SIG-M5 treated with dmso at 0.1 percent for 504 hours (cell line): Measurements from ENCODE around the gene APRT.
"Not testable (repeated sequence)": the region's sequence is repeated elsewhere in the genome, so short reads cannot be mapped to it uniquely, and the experiment has no call there.

ENCODE experiments used
- DNase-seq: peaks from one replicate; lab custom pipeline; 2025; ENCODE audit not compliant: unreplicated experiment; lab: John Stamatoyannopoulos, UW

The APRT gene

GRCh38 chr16:88823646-88824045, 11.9 kb upstream of the APRT start:
- not testable (repeated sequence) for DNase-seq

GRCh38 chr16:88822281-88823040, 10.7 kb upstream of the APRT start:
- DNase-seq, result no peak

- no peak for DNase-seq
Observed at GRCh38 chr16:88821168-88821850, 9.6 kb upstream of the APRT start.

DNA sequence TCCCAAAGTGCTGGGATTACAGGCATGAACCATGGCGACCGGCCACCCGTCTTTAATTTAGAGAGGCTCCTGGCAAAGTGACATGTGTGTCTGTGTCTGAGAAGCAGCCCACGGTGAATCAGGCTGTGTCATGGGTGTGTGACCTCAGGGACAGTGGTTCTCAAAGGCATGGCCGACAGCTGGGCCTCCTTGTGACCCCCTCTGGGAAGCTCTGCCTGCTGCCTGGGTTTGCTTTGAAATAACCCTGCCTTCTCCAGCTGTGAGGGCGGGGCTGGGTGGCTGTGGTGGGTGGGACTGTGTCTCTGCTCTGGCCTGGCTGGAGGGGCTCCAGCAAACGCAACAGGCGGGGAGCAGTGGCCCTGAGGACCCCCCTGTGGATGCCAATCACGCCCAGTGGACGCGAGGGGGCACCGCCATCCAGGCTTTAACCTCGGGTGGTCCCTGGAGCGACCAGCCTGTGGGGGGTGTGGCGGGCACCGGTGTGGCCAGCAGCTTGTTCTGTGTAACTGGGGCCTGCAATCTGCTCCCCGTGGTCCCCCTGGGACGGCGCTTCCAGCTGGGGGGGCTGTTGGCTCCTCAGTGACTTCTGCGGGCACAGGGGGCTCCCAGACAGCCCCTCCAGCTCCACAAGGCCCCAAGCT, 8.8 kb upstream of the APRT start:
- DNase-seq, result no peak

- no peak for DNase-seq
Observed at GRCh38 chr16:88819126-88819525, 7.4 kb upstream of the APRT start.

GRCh38 chr16:88818575-88818874, 6.8 kb upstream of the APRT start:
- DNase-seq, result no peak

DNA sequence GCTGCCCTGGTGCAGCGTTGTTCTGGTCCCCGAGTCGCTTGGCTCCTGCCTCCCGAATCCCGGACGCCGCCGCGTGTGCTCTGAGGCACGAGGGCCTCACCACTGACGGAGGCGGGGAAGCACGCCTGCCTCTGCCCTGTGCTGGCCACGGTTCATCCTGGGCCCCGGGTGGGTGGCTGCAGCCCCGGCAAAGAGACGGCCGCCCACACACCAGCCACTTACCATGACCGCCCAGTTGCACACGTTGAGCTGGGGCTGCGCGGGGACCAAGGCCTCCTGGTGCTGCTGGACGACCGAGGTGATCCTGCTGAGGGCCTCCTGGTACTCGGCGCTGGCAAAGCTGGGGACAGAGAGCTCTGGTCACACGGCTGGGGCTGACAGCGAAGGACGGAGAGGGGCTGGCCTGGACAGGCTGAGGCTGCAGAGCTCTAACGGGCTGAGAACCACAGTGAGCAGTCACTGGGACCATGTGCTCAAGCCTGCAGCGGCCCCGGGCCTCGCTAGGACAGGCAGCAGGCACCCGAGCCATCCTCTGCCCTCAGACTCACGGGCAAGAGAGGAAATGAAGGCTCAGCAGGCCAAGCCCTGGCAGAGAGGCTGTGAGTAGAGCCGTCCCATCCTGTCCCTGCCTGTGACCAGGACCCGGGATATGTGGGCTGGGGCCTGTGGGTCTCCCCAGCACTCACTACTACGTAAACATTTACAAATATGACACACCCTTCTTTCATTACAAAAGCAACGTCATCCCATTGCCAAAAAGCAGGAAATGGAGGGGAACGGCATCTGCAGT, 6.3 kb upstream of the APRT start:
- DNase-seq, result no peak

DNA sequence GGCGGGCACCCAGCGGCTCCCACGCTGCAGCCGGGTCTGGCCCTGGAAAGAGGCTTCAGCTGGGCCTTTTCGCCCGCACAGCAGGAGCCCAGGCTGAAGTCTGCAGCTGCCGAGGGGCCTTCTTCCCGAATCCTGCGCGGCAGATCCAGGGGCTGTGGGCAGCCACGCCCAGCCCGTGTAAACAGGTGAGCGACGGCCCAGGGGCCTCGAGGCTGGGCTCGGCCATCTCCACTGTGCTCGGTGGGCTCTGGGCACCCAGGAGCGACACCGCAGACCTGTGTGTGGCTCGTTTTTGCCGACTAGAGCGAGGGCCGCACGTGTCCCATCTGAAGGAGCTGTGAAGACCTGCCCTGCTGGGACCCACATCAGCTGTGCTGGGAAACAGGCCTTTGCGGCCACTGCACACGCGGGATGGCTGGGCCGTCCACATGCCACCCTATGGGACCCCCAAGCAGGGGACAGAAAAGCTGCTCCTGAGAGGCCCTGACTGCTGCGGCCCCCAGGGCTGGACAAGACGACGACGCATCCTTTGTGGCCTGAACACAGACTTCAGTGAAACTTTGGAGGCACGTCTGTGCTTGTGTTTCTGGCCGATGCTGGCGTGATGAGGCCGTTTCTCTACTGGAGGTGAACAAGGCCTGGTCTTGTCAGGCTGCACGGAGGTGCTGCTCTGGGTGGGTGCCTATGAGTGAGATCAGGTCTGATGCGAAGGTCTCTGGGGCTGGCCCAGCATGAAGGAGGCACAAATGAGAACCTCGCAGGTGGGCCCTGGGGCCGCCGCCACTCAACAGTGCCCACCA, 5.2 kb upstream of the APRT start:
- no peak for DNase-seq

GRCh38 chr16:88815901-88816589, 4.3 kb upstream of the APRT start:
- DNase-seq, result no peak

- DNase-seq, result no peak
Observed at GRCh38 chr16:88815227-88815626, 3.5 kb upstream of the APRT start.

DNA sequence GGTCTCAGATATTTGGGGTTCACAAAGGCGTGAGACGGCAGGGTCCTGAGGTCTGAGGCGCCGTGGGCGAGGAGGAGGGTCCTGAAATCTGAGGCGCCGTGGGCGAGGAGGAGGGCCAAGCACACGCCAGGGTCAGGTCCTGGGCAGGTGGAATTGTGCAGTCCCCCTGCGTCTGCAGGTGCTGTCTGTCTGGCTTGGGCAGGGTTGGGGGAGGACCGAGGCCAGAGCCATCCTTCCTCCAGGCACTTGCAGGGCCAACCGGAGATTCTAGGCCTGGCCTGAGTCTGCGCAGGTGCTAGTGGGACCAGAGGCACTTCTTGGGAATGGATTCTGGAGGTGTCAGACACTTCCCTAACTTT, 2.4 kb upstream of the APRT start:
- no peak for DNase-seq

- DNase-seq, result no peak
Observed at GRCh38 chr16:88813269-88814143, 1.8 kb upstream of the APRT start.

DNA sequence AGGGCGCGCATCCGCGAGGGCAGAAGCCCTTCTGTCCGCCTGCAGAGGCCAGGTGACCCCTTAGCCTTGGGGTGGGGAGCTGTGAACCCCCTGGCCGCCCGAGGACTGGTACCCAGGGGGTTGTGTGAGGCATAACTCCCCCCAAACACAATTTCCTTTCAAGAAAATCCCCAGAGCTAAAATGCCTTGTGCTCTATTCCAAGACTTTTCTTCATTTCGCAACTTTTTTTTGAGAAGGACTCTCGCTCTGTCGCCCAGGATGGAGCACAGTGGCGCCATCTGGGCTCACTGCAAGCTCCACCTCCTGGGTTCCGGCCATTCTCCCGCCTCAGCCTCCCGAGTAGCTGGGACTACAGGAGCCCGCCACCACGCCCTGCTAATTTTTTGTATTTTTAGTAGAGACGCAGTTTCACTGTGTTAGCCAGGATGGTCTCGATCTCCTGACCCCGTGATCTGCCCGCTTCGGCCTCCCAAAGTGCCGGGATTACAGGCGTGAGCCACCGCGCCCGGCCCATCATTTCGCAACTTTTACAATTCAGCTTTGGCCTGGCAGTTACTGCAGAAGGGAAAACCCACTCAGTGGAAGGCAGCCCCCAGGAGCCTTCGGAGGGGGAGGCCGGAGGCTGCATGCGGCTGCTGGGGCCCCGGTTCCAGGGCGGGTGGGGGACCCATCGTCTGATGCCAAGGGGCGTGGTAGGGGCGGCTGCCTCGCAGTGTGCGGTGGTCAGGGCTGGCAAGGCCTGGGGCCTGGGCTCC, 963 bp upstream of the APRT start:
- peak; percentile 53 for DNase-seq

GRCh38 chr16:88810912-88811768, 588 bp downstream of the APRT start:
- DNase-seq, result peak; percentile 65

DNA sequence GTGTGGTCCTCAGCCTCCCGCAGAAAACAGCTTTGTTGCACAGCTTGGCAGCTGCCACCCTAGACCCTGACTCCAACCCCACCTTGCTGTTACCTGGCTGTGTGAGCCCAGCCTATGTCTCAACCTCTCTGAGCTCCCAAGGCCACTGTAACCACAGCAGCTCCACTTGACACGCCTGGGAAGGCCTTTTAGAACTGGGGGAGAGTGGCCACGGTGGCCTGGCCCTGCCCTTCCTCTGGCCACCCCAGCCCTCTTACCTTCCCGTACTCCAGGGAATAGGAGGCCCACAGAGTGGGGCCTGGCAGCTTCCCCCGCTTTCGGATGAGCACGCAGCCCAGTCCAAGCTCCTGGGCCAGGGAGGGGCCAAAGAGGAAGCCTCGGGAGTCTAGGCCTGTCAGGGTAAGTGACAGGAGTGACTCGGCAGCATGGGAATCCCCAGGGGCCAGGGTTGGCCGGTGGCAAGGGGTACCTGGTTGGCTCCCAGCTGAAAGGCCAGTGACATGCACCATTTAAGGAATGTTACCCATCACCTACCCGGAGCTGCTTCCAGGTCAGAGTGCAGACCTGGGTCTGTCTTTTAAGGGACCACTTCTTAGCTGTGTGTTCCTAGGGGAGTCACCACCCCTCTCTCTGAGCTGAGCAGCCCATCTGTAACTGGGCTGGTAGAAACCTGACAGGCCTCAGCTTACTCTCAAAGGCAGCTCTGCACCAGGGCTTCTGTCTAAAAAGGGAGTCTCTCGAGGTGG, 1.4 kb downstream of the APRT start:
- DNase-seq, result peak; percentile 63

DNA sequence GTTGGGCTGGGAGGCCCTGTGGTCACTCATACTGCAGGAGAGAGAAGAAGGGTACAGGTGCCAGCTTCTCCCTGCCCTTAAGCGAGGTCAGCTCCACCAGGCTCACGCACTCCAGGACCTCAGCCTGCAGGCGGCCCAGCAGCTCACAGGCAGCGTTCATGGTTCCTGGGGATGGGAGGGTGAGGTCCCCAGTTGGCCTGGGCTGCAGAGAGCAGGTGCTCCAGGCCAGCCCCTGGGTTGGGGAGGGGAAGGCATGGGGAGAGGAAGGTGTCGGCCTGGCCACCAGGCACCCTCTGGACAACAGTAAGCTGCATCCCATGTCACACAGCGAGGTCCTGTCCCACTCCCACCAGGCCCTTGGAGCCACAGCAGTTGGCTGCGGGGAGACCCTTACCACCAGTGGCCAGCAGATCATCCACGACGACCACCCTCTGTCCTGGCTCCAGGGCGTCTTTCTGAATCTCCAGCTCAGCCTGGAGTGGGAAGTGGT, 2.0 kb downstream of the APRT start:
- no peak for DNase-seq
